Endothelial cell of umbilical vein (primary cell): ENCODE results near the gene RNF40. TPM values are rescaled to one million over a fixed set of nuclear protein-coding genes. Genes with fewer than 3 reads are reported as not detected.

Source experiments
- BruUV-seq: library from RNA; stranded (reverse); fragments of 400-500 nt; replicated peaks from 2 replicates; lab custom pipeline; 2021; lab: Mats Ljungman, UMichigan
- CTCF ChIA-PET: fragments of 300-600, 350-600 bp; sonication (Branson Sonifier 250); formaldehyde crosslinking; loops from one replicate; lab custom pipeline; 2021; ENCODE audit warnings: antibody characterized with exemption, inconsistent platforms; lab: Charles Lee
- POLR2A ChIA-PET: fragments of 300-600, 350-600 bp; sonication (Branson Sonifier 250); formaldehyde crosslinking; loops from one replicate; lab custom pipeline; 2021; ENCODE audit warnings: antibody characterized with exemption, inconsistent platforms; lab: Charles Lee
- DNase-seq: peaks from one replicate; pipeline ENCODE4 v3.0.0-alpha.2; 2011; ENCODE audit warnings: low read depth, low spot score
- FAIRE-seq: peaks from 2 replicates; lab custom pipeline; 2011; peaks lifted over from hg19 to GRCh38; lab: Jason Lieb, UNC
- H2AFZ ChIP-seq: 2 replicates; pipeline ENCODE4 v1.6.0; 2012; ENCODE audit warnings: low read depth, low read length, control low read depth, inconsistent platforms
- H3K27ac ChIP-seq: 2 replicates; pipeline ENCODE4 v1.5.1; 2011; ENCODE audit warnings: low read depth, mild to moderate bottlenecking, control low read depth, low read length, moderate library complexity; ENCODE audit not compliant: insufficient read depth
- H3K27me3 ChIP-seq, 2 experiments: 2 replicates each; pipeline versions ENCODE4 v1.6.0 to v1.6.1; 2011; ENCODE audit warnings: low read length in 2 of 2, mixed read lengths in 1 of 2; ENCODE audit not compliant: control insufficient read depth in 2 of 2, insufficient read depth in 2 of 2
- H3K36me3 ChIP-seq, 2 experiments: 2 replicates in 1 of 2; 3 replicates in 1 of 2; pipeline ENCODE4 v1.5.1; 2011; ENCODE audit warnings: low read length in 2 of 2, mild to moderate bottlenecking in 1 of 2, moderate library complexity in 1 of 2; ENCODE audit not compliant: control insufficient read depth in 2 of 2, insufficient read depth in 2 of 2; ENCODE audit errors: extremely low read depth in 1 of 2
- H3K4me1 ChIP-seq: 3 replicates; pipeline ENCODE4 v1.5.1; 2011; ENCODE audit warnings: mild to moderate bottlenecking, low read length; ENCODE audit not compliant: control insufficient read depth, insufficient read depth; ENCODE audit errors: extremely low read depth
- H3K4me2 ChIP-seq: 2 replicates; pipeline ENCODE4 v1.6.1; 2011; ENCODE audit warnings: low read length, control low read depth, mixed read lengths; ENCODE audit not compliant: insufficient read depth
- H3K4me3 ChIP-seq, 3 experiments: fragments of 200-600 bp in 1 of 3; sonication (generic), shearing (Covaris generic) in 1 of 3; replicated peaks in 1 of 3; 2 replicates each; pipeline ENCODE4 v1.5.1; 2011 to 2016; ENCODE audit warnings: control low read depth in 3 of 3, low read length in 3 of 3, mild to moderate bottlenecking in 2 of 3, inconsistent platforms in 1 of 3, low read depth in 1 of 3, moderate library complexity in 1 of 3; ENCODE audit not compliant: insufficient read depth in 1 of 3
- H3K79me2 ChIP-seq: 2 replicates; pipeline ENCODE4 v1.6.0; 2012; ENCODE audit warnings: low read length, inconsistent platforms; ENCODE audit not compliant: control insufficient read depth, insufficient read depth
- H3K9ac ChIP-seq: replicated peaks from 2 replicates; pipeline ENCODE3; 2011; ENCODE audit warnings: low read length, control low read depth; ENCODE audit not compliant: insufficient read depth; ENCODE audit errors: extremely low read depth
- H3K9me1 ChIP-seq: replicated peaks from 3 replicates; pipeline ENCODE4 v1.6.0; 2011; ENCODE audit warnings: mild to moderate bottlenecking, low read length; ENCODE audit not compliant: control insufficient read depth, insufficient read depth; ENCODE audit errors: extremely low read depth
- H3K9me3 ChIP-seq: replicated peaks from 2 replicates; pipeline ENCODE4 v1.5.1; 2012; ENCODE audit warnings: low read length, inconsistent platforms; ENCODE audit not compliant: control insufficient read depth, insufficient read depth
- H4K20me1 ChIP-seq: replicated peaks from 2 replicates; pipeline ENCODE3; 2011; ENCODE audit warnings: mild to moderate bottlenecking, low read length; ENCODE audit not compliant: control insufficient read depth, insufficient read depth; ENCODE audit errors: extremely low read depth
- CTCF ChIP-seq, 2 donors: IDR thresholded peaks; 1 replicate in 1 of 2; 2 replicates in 1 of 2; pipeline ENCODE4 v1.5.1; 2011; ENCODE audit warnings: low read length in 2 of 2, mild to moderate bottlenecking in 2 of 2, moderate library complexity in 2 of 2, control low read depth in 1 of 2, inconsistent platforms in 1 of 2, low read depth in 1 of 2; ENCODE audit not compliant: insufficient read depth in 1 of 2; ENCODE audit errors: extremely low read depth in 1 of 2
- EZH2 ChIP-seq: IDR thresholded peaks from 2 replicates; pipeline ENCODE4 v1.6.1; 2012; ENCODE audit warnings: borderline replicate concordance, low read depth, mild to moderate bottlenecking, moderate library complexity, low read length, inconsistent platforms; ENCODE audit not compliant: severe bottlenecking
- FOS ChIP-seq: IDR thresholded peaks from 2 replicates; pipeline ENCODE4 v1.6.1; 2011; ENCODE audit warnings: mild to moderate bottlenecking, low read length, moderate library complexity, borderline replicate concordance; ENCODE audit not compliant: insufficient read depth
- GATA2 ChIP-seq: IDR thresholded peaks from 2 replicates; pipeline ENCODE4 v1.7.0; 2011; ENCODE audit warnings: low read depth, mild to moderate bottlenecking, moderate library complexity, mixed read lengths, low read length; ENCODE audit not compliant: insufficient read length, insufficient read depth
- JUN ChIP-seq: IDR thresholded peaks from 2 replicates; pipeline ENCODE4 v1.6.1; 2011; ENCODE audit warnings: borderline replicate concordance, low read depth; ENCODE audit not compliant: insufficient read length, insufficient read depth
- MAX ChIP-seq: IDR thresholded peaks from 2 replicates; pipeline ENCODE4 v1.6.1; 2011; ENCODE audit not compliant: insufficient read depth, insufficient read length
- MYC ChIP-seq: IDR thresholded peaks from one replicate; pipeline ENCODE4 v1.6.1; 2011; ENCODE audit warnings: mild to moderate bottlenecking, low read depth, low read length
- POLR2A ChIP-seq: IDR thresholded peaks from 2 replicates; pipeline ENCODE4 v1.6.1; 2012; ENCODE audit warnings: low read depth, mild to moderate bottlenecking, control low read depth, low read length
- POLR2AphosphoS5 ChIP-seq: IDR thresholded peaks from 2 replicates; pipeline ENCODE4 v1.6.1; 2012; ENCODE audit warnings: low read depth, mild to moderate bottlenecking, control low read depth, low read length, moderate library complexity; ENCODE audit not compliant: insufficient read depth
- dilution Hi-C: fragments of 300-500 bp; cut with MboI; formaldehyde crosslinking; loops from one replicate; pipeline ENCODE4 v1.15.0; 2019; ENCODE audit warnings: low sequenced_read_pairs; ENCODE audit not compliant: extremely low pct_ligation_motif_present
- intact Hi-C: fragments of 100-400 bp; cut with micrococcal nuclease; formaldehyde crosslinking; loops from one replicate; pipeline ENCODE4 v1.10.0; 2022
- polyA plus RNA-seq, 4 experiments: library from polyadenylated mRNA; depleted of rRNA in 3 of 4; stranded (reverse) in 3 of 4; unstranded in 1 of 4; fragments of >200 nt; gene quantifications; 2 replicates each; pipeline versions ENCODE4 v1.2.1 to v1.2.3, GENCODE V29; 2011 to 2012; ENCODE audit warnings: missing spikeins in 1 of 4
- total RNA-seq: library from RNA; stranded (reverse); gene quantifications from 2 replicates; pipeline ENCODE4 v1.2.3, GENCODE V29; 2021

The RNF40 gene
- total and polyA plus RNA-seq, 2 donors (not counting 3 experiments of a cell fraction or from before 2014, with no cell fraction given), result 60.5 to 102 TPM

GRCh38 chr16:30760001-30760559 lies 2.0 kb upstream of the RNF40 start:
- Histone ChIP-seq H3K4me1 (peaks cover 15% of the 10 kb centered on the region), H3K27ac (no peak overlapping the region), H4K20me1 (no peaks in the 10 kb centered on the region), H3K4me3 (no peak overlapping the region), H3K9me3 (no peaks in the 10 kb centered on the region), H3K9ac (no peak overlapping the region), H3K9me1 (no peaks in the 10 kb centered on the region), H2AFZ (no peak overlapping the region), H3K4me2 (no peak overlapping the region), H3K79me2 (peaks cover 22% of the 10 kb centered on the region), H3K27me3 (no peaks in the 10 kb centered on the region), H3K36me3 (peaks cover 7 to 18% of the 10 kb centered on the region in 2 experiments)
- CTCF ChIA-PET, result interaction anchor here (0.5 to 1.3 kb wide), 2 partner anchors 13 to 110 kb away, joined by 3 to 4 read pairs; no protein-coding TSS in a partner anchor
- no TSS peak for BruUV-seq
- POLR2A ChIA-PET, result no interaction called here
- intact Hi-C loops, result loop anchor here (5.0 kb wide), 1 partner anchor 162 kb away; the partner anchor contains the start of gene FBXL19
- FAIRE-seq (no peak), DNase-seq (no peak)
- dilution Hi-C loops, result no loop called here
- no peak for TF ChIP-seq EZH2
- TF ChIP-seq POLR2A, result no peak
- no peak for TF ChIP-seq MYC
- TF ChIP-seq JUN, result no peak
- TF ChIP-seq CTCF (IDR thresholded peaks at IDR 0.05; ENCODE audit: extremely low read depth in 1 of 2, insufficient read depth in 1 of 2, low read depth in 1 of 2, low read length in 2 of 2), result no peak
- TF ChIP-seq POLR2AphosphoS5, result no peak
- no peak for TF ChIP-seq FOS
- no peak for TF ChIP-seq GATA2
- TF ChIP-seq MAX, result no peak
